ENCODE results near the gene FKBP8. TPM values are rescaled to one million over a fixed set of nuclear protein-coding genes. Genes with fewer than 3 reads are reported as not detected.

FKBP8 gene
- total RNA-seq, 2 donors from 2014 or later, result 153 to 236 TPM

- no peak for DNase-seq (ENCODE audit: low spot score in 2 of 2)
- H3K9me3 Mint-ChIP-seq, result no peaks in the 10 kb centered on the region
- H3K36me3 Mint-ChIP-seq, result no peaks in the 10 kb centered on the region
- H3K27ac Mint-ChIP-seq, result peak overlapping the region; percentile 27 to 82
- ATAC-seq, result no peak
Measured at GRCh38 chr19:18487576-18488402, 55.6 kb downstream of the FKBP8 start.

GRCh38 chr19:18486746-18487145 is 56.6 kb downstream of the FKBP8 start:
- ATAC-seq (peak in 1 of 2 donors; percentile 3), DNase-seq (ENCODE audit: low spot score in 2 of 2) (no peak)
- no peaks in the 10 kb centered on the region for H3K9me3 Mint-ChIP-seq
- peak overlapping the region; percentile 51 to 82 for H3K27ac Mint-ChIP-seq
- no peaks in the 10 kb centered on the region for H3K36me3 Mint-ChIP-seq

- Mint-ChIP-seq H3K27ac (peak overlapping the region; percentile 27 to 53), H3K36me3 (no peaks in the 10 kb centered on the region), H3K9me3 (no peaks in the 10 kb centered on the region)
- no peak for DNase-seq (ENCODE audit: low spot score in 2 of 2)
- no peak for ATAC-seq
Measured at GRCh38 chr19:18484992-18485391, 58.4 kb downstream of the FKBP8 start.

GRCh38 chr19:18483119-18483890 is 60.1 kb downstream of the FKBP8 start:
- no peaks in the 10 kb centered on the region for H3K9me3 Mint-ChIP-seq
- ATAC-seq (no peak), DNase-seq (ENCODE audit: low spot score in 2 of 2) (no peak)
- H3K27ac Mint-ChIP-seq, result no peak overlapping the region
- no peaks in the 10 kb centered on the region for H3K36me3 Mint-ChIP-seq

Other genes with a start within 250 kb of the FKBP8 start
- gene LSM4, start 220.5 kb downstream of the FKBP8 start, total RNA-seq, result 100 to 1,000 TPM; 280 to 379 TPM
- gene PGPEP1, start 203.0 kb downstream of the FKBP8 start, total RNA-seq, result 10 to 100 TPM; 38.3 to 47.2 TPM
- 1 to 10 TPM in 1 of 2 donors, under 1 TPM in 1; 0.29 to 1.4 TPM for gene GDF15, start 157.4 kb downstream of the FKBP8 start, total RNA-seq
- gene LRRC25, start 146.0 kb downstream of the FKBP8 start, total RNA-seq, result not detected
- 100 to 1,000 TPM in 1 of 2 donors, 10 to 100 TPM in 1; 31.7 to 102 TPM for gene SSBP4, start 124.2 kb downstream of the FKBP8 start, total RNA-seq
- gene ISYNA1, start 105.4 kb downstream of the FKBP8 start, total RNA-seq, result 10 to 100 TPM; 19.7 to 30.8 TPM
- gene ELL, start 21.5 kb downstream of the FKBP8 start, total RNA-seq, result 10 to 100 TPM; 18.8 to 23.0 TPM
- gene KXD1, start 14.3 kb upstream of the FKBP8 start, total RNA-seq, result 100 to 1,000 TPM in 1 of 2 donors, 10 to 100 TPM in 1; 75.8 to 122 TPM
- 1,000 to 10,000 TPM; 1,677 to 1,782 TPM for gene UBA52, start 28.3 kb upstream of the FKBP8 start, total RNA-seq
- gene REX1BD, start 45.2 kb upstream of the FKBP8 start, total RNA-seq, result 10 to 100 TPM; 25.2 to 64.0 TPM
- not detected for gene CRLF1, start 63.2 kb upstream of the FKBP8 start, total RNA-seq
- gene TMEM59L, start 69.3 kb upstream of the FKBP8 start, total RNA-seq, result under 1 TPM in 1 of 2 donors, not detected in 1; 0.64 TPM
- gene KLHL26, start 93.5 kb upstream of the FKBP8 start, total RNA-seq, result 10 to 100 TPM in 1 of 2 donors, 1 to 10 TPM in 1; 9.2 to 13.5 TPM
- 1 to 10 TPM; 5.6 to 7.1 TPM for gene CRTC1, start 140.1 kb upstream of the FKBP8 start, total RNA-seq
- gene COMP, start 247.7 kb upstream of the FKBP8 start, total RNA-seq, result not detected